ENCODE measurements around the gene ID4.

The ID4 gene

GRCh38 chr6:19838442-19839236, 1.5 kb downstream of the ID4 start:
- no peak overlapping the region for H2AFZ ChIP-seq (ENCODE audit: low read depth, low read length)
- H3K4me3 ChIP-seq (ENCODE audit: low read length) = peak overlapping the region; percentile 99
- H3K36me3 ChIP-seq (ENCODE audit: insufficient read depth, low read length) = peaks cover 19% of the 10 kb centered on the region
- H3K4me1 ChIP-seq (ENCODE audit: insufficient read depth, low read length) = peaks cover 29% of the 10 kb centered on the region
- no peaks in the 10 kb centered on the region for H3K9me3 ChIP-seq (ENCODE audit: low read length)
- H3K27me3 ChIP-seq (ENCODE audit: insufficient read depth, low read length) = no peaks in the 10 kb centered on the region

GRCh38 chr6:19839237-19839546, 2.0 kb downstream of the ID4 start:
- Histone ChIP-seq H3K36me3 (ENCODE audit: insufficient read depth, low read length) (peaks cover 19% of the 10 kb centered on the region), H3K9me3 (ENCODE audit: low read length) (no peaks in the 10 kb centered on the region), H2AFZ (ENCODE audit: low read depth, low read length) (no peak overlapping the region), H3K4me1 (ENCODE audit: insufficient read depth, low read length) (peaks cover 29% of the 10 kb centered on the region), H3K4me3 (ENCODE audit: low read length) (peak overlapping the region; percentile 99), H3K27me3 (ENCODE audit: insufficient read depth, low read length) (no peaks in the 10 kb centered on the region)

GRCh38 chr6:19839788-19840187, 2.6 kb downstream of the ID4 start:
- Histone ChIP-seq H3K4me1 (ENCODE audit: insufficient read depth, low read length) (peaks cover 29% of the 10 kb centered on the region), H2AFZ (ENCODE audit: low read depth, low read length) (no peak overlapping the region), H3K4me3 (ENCODE audit: low read length) (peak overlapping the region; percentile 99)

GRCh38 chr6:19841181-19841580, 4.0 kb downstream of the ID4 start:
- Histone ChIP-seq H3K36me3 (ENCODE audit: insufficient read depth, low read length) (peaks cover 19% of the 10 kb centered on the region), H3K4me1 (ENCODE audit: insufficient read depth, low read length) (peaks cover 23% of the 10 kb centered on the region), H3K4me3 (ENCODE audit: low read length) (peak overlapping the region; percentile 99), H3K9me3 (ENCODE audit: low read length) (no peaks in the 10 kb centered on the region), H2AFZ (ENCODE audit: low read depth, low read length) (no peak overlapping the region), H3K27me3 (ENCODE audit: insufficient read depth, low read length) (no peaks in the 10 kb centered on the region)

More at GRCh38 chr6:19839788-19840187, 2.6 kb downstream of the ID4 start:
- H3K36me3 ChIP-seq (ENCODE audit: insufficient read depth, low read length) = peaks cover 19% of the 10 kb centered on the region
- no peaks in the 10 kb centered on the region for H3K27me3 ChIP-seq (ENCODE audit: insufficient read depth, low read length)
- no peaks in the 10 kb centered on the region for H3K9me3 ChIP-seq (ENCODE audit: low read length)

GRCh38 chr6:19842030-19842615, 5.0 kb downstream of the ID4 start:
- Histone ChIP-seq H3K27me3 (ENCODE audit: insufficient read depth, low read length) (no peaks in the 10 kb centered on the region), H3K4me3 (ENCODE audit: low read length) (peak overlapping the region; percentile 99), H3K4me1 (ENCODE audit: insufficient read depth, low read length) (peaks cover 22% of the 10 kb centered on the region)

GRCh38 chr6:19844689-19845088, 7.5 kb downstream of the ID4 start:
- Histone ChIP-seq H3K27me3 (ENCODE audit: insufficient read depth, low read length) (no peaks in the 10 kb centered on the region), H3K9me3 (ENCODE audit: low read length) (no peaks in the 10 kb centered on the region), H3K4me1 (ENCODE audit: insufficient read depth, low read length) (peaks cover 26% of the 10 kb centered on the region), H3K4me3 (ENCODE audit: low read length) (no peak overlapping the region), H3K36me3 (ENCODE audit: insufficient read depth, low read length) (peaks cover 14% of the 10 kb centered on the region), H2AFZ (ENCODE audit: low read depth, low read length) (no peak overlapping the region)

More at GRCh38 chr6:19842030-19842615, 5.0 kb downstream of the ID4 start:
- no peak overlapping the region for H2AFZ ChIP-seq (ENCODE audit: low read depth, low read length)
- no peaks in the 10 kb centered on the region for H3K9me3 ChIP-seq (ENCODE audit: low read length)
- H3K36me3 ChIP-seq (ENCODE audit: insufficient read depth, low read length) = peaks cover 19% of the 10 kb centered on the region

- H3K4me3 ChIP-seq (ENCODE audit: low read length) = no peak overlapping the region
- no peak overlapping the region for H2AFZ ChIP-seq (ENCODE audit: low read depth, low read length)
- H3K36me3 ChIP-seq (ENCODE audit: insufficient read depth, low read length) = peaks cover 6% of the 10 kb centered on the region
- no peaks in the 10 kb centered on the region for H3K9me3 ChIP-seq (ENCODE audit: low read length)
- no peaks in the 10 kb centered on the region for H3K27me3 ChIP-seq (ENCODE audit: insufficient read depth, low read length)
- peaks cover 24% of the 10 kb centered on the region for H3K4me1 ChIP-seq (ENCODE audit: insufficient read depth, low read length)
These were observed 8.3 kb downstream of the ID4 start for GRCh38 chr6:19845266-19846041.

GRCh38 chr6:19848465-19849029, 11.4 kb downstream of the ID4 start:
- Histone ChIP-seq H3K4me1 (ENCODE audit: insufficient read depth, low read length) (peaks cover 13% of the 10 kb centered on the region), H2AFZ (ENCODE audit: low read depth, low read length) (no peak overlapping the region), H3K36me3 (ENCODE audit: insufficient read depth, low read length) (no peaks in the 10 kb centered on the region), H3K4me3 (ENCODE audit: low read length) (no peak overlapping the region), H3K27me3 (ENCODE audit: insufficient read depth, low read length) (no peaks in the 10 kb centered on the region), H3K9me3 (ENCODE audit: low read length) (no peaks in the 10 kb centered on the region)

GRCh38 chr6:19849196-19849595, 12.0 kb downstream of the ID4 start:
- Histone ChIP-seq H3K4me1 (ENCODE audit: insufficient read depth, low read length) (peaks cover 13% of the 10 kb centered on the region), H2AFZ (ENCODE audit: low read depth, low read length) (no peak overlapping the region), H3K9me3 (ENCODE audit: low read length) (no peaks in the 10 kb centered on the region), H3K36me3 (ENCODE audit: insufficient read depth, low read length) (no peaks in the 10 kb centered on the region), H3K4me3 (ENCODE audit: low read length) (no peak overlapping the region), H3K27me3 (ENCODE audit: insufficient read depth, low read length) (no peaks in the 10 kb centered on the region)

- peaks cover 13% of the 10 kb centered on the region for H3K4me1 ChIP-seq (ENCODE audit: insufficient read depth, low read length)
- no peaks in the 10 kb centered on the region for H3K36me3 ChIP-seq (ENCODE audit: insufficient read depth, low read length)
- H2AFZ ChIP-seq (ENCODE audit: low read depth, low read length) = no peak overlapping the region
- no peaks in the 10 kb centered on the region for H3K27me3 ChIP-seq (ENCODE audit: insufficient read depth, low read length)
- H3K9me3 ChIP-seq (ENCODE audit: low read length) = no peaks in the 10 kb centered on the region
- H3K4me3 ChIP-seq (ENCODE audit: low read length) = no peak overlapping the region
These were observed 12.6 kb downstream of the ID4 start for GRCh38 chr6:19849755-19850154.

- Histone ChIP-seq H3K4me3 (ENCODE audit: low read length) (no peak overlapping the region), H2AFZ (ENCODE audit: low read depth, low read length) (no peak overlapping the region), H3K4me1 (ENCODE audit: insufficient read depth, low read length) (peaks cover 13% of the 10 kb centered on the region), H3K36me3 (ENCODE audit: insufficient read depth, low read length) (no peaks in the 10 kb centered on the region), H3K9me3 (ENCODE audit: low read length) (no peaks in the 10 kb centered on the region), H3K27me3 (ENCODE audit: insufficient read depth, low read length) (no peaks in the 10 kb centered on the region)
These were observed 14.3 kb downstream of the ID4 start for GRCh38 chr6:19851241-19852089.

- Histone ChIP-seq H2AFZ (ENCODE audit: low read depth, low read length) (no peak overlapping the region), H3K27me3 (ENCODE audit: insufficient read depth, low read length) (no peaks in the 10 kb centered on the region), H3K36me3 (ENCODE audit: insufficient read depth, low read length) (no peaks in the 10 kb centered on the region), H3K4me3 (ENCODE audit: low read length) (no peak overlapping the region), H3K4me1 (ENCODE audit: insufficient read depth, low read length) (peaks cover 13% of the 10 kb centered on the region), H3K9me3 (ENCODE audit: low read length) (no peaks in the 10 kb centered on the region)
These were observed 14.9 kb downstream of the ID4 start for GRCh38 chr6:19852090-19852457.

Data from neuron (in vitro differentiated cells).